Stimulated activated CD8-positive, alpha-beta memory T cell treated with anti-CD3 and anti-CD28 coated beads, Interleukin-12 subunit alpha, Interleukin-12 subunit beta, amount 100 ng/mL, for 4 hours (primary cell): ENCODE measurements around the gene MYEOV.
A peak's percentile ranks its signal among the peaks of the same experiment; 100 is the strongest.

Experiments used
- DNase-seq: peaks from one replicate; pipeline ENCODE4 v3.0.0-alpha.2; 2020; ENCODE audit warnings: low read depth

MYEOV gene

DNA sequence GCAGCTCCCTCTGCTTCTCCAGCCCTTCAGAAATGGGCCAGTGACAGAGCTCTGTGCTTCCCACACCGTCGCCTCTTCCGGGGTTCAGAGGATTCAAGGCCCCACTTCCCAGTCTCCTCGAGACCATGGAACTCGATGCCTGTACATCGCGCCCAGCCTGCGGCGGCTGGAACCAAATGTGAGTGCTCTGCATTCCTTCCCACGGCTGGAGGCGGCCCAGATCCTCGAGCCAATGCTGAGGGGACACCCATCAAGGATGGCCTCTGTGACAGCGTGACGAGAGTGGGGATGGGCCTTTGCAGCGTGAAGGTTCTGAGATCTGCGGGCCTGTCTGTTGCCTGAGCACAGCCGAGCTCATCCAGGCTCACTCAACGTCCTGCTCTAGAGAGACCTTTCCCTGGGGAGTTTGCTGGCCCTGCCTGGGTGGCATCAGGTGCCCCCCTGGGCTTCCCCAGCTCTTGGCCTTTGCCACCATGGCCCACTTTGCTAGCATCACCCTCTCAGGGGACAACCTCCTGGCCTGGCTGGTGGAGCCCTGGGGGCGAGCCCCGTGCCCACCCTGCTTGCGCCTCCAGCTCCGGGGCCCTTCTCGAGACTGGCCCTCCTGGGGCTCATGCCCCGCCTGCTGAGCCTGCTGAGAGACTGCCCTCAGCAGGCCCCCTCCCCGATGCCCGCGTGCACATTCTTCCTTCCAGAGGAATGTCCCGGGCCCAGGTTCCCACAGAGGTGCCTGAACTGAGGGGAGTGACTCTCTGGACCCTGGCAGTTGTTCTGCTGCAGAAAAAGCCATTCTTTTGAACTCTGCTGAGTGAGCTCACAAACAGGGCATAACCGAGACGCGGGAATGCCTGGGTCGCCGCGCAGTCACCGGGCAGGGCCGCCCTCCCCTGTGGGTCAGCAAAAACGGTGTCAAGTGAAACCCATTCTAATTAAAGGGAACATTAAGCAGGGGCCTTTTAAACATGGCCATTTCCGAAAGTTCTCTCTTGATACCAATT lies 7.3 kb upstream of the MYEOV start:
- DNase-seq: no peak

DNA sequence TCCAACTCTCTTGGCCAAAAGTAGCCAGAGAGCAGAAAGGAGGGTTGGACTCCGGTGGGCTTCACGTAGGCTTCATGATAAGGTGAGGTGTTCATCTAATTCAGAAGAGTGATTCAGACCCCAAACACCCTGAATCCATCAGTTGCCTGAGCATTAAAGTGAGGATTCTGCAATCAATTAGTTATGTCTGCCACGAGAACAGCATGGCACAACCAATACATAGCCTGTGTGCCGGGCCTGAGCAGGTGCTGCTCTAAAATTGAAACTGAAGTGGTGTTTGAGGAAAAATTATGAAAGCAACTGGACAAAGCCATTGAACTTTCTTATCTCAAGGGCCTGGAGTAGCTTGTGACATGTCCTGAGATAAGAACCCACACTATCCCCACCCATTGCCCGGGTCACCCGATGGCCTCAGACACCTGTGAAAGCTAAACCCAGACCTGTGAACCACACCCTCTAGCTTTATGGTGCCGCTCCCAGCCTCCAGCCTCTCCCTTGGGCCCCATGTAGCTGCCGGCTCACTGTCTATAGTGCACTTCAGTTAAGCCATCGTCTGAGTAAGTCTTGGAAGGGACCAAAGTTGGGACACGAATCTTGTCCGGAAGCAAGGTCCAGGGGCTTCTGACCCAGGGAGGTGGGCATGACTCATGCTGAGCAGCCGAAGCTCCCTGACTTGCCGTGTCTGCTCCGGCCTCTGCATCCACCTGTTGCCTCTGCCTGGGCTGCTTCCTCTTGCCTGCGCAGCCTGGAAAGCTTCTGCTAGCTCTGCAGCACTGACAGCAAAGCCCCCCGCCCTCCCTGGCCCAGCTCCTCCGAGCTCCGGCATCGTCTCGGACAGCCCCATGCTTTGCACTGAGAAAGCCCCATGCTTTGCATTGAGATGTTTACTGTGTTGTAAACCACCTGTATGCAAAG lies 5.7 kb upstream of the MYEOV start:
- DNase-seq: no peak

DNA sequence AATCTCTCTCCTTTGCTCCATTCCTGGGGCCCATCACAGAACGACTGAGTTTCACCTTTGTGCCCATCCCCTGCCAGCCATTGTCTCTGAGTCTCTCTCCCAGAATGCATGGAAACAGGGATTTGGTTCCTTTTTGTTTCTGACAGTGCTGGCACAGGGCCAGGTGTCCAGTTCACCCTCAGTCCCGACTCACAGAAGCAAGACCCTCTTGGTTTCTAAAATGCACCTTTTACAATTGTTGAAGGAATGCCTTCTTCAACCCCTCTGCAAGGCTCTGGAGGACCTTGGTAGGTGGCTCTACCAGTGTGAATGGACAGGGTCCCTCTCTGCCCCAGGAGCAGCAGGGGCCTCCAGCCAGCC lies 5.1 kb upstream of the MYEOV start:
- DNase-seq: no peak

DNA sequence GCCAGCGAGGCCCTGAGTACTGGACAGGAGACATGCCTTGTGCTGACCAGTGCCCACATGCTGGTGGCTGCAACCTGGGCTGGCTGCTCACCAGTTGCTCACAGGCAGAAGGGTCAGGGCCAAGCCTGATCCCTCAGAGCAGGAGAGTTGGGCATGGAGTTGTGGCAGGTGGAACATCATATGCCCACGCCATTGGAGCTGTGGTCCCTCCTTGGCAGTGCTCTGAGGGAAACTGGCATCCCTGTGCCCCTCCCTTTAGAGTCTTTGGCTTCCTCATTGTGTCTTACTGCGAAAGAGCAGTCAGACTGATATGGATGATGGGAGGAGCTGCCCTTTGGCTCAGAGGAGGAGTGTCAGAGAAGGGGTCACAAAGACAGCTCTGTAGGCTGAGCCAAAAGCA lies 3.1 kb upstream of the MYEOV start:
- DNase-seq: no peak

DNA sequence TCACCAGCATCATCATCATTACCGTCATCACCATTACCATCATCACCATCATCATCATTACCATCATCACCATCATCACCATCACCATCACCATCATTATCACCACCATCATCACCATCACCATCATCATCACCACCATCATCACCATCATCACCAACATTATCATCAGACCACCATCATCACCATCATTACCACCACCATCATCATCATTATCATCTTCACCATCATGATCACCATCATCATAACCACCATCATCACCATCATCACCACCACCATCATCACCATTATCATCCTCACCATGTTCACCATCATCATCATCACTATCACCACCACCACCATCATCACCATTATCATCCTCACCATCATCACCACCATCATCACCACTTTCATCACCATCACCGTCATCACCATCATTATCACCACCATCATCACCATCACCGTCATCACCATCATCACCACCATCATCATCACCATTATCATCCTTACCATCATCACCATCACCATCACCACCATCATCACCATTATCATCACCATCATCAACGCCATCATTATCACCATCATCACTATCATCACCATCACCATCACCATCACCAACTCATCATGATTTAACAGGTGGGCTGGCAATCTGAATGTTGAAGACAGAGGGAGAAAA lies 2.4 kb upstream of the MYEOV start:
- no peak for DNase-seq

DNA sequence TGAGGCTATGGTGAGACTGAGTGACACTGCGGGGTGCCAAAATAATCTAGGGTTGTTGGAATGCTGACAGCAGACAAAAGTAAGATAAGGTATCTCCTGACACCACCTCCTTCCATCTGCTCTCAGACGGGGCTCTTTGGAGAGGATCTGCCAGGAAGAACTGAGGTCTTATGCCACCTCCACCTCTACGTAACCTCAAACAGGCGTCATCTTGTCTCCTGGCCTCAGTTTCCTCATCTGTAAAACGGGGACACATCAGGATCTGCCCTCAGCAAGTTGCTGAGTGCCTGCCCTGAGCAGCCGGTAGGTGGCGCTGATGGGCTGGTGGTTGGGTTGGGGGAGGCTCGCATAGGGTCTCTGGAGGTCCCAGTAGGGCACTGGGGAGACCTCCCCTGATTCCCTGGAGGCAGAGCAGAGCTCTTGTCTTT lies 1.7 kb upstream of the MYEOV start:
- DNase-seq: peak; percentile 19

DNA sequence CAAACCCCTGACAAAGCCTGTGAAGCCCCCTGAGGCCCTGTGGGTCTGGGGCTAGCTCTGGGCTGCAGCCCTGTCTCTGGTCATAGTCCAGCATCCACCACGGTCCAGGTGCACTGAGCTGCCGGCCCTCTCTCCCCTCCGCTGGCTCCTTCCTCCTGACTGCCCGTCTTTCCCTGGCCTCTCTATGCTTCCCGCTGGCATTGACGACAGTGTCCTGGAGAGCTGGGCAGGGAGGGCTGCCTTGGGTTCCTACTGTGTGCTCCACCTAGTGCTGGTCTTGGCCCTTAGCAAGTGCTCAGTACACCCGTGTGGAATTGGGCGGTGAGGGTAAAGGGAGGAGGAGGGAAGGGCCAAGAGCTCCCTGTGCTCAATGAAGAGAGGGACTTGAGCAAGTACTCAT lies 868 bp upstream of the MYEOV start:
- no peak for DNase-seq

DNA sequence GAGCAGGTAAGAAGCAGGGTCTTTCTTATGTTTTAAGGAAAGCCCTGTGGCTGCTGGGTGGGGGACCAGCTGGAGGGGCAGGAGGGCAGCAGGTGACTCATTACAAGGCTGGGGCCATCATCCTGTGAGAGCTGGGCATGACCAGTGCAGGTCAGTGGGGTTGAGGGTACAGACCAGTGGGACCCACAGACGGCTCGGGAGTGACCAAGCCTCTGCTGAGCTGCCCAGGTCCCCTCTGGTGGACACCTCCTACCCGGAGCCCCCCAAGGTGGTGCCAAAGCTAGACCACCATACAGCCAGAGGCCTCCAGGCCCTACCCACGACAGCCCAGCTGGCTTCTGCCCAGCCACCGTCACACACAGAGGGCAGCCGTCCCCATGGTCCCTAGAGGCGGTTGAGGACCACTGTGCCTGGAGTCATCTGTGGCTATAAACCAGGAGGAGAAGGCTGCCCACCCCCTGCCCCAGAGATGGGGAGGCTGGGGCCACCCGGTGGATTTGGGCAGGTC lies 670 bp downstream of the MYEOV start:
- no peak for DNase-seq

DNA sequence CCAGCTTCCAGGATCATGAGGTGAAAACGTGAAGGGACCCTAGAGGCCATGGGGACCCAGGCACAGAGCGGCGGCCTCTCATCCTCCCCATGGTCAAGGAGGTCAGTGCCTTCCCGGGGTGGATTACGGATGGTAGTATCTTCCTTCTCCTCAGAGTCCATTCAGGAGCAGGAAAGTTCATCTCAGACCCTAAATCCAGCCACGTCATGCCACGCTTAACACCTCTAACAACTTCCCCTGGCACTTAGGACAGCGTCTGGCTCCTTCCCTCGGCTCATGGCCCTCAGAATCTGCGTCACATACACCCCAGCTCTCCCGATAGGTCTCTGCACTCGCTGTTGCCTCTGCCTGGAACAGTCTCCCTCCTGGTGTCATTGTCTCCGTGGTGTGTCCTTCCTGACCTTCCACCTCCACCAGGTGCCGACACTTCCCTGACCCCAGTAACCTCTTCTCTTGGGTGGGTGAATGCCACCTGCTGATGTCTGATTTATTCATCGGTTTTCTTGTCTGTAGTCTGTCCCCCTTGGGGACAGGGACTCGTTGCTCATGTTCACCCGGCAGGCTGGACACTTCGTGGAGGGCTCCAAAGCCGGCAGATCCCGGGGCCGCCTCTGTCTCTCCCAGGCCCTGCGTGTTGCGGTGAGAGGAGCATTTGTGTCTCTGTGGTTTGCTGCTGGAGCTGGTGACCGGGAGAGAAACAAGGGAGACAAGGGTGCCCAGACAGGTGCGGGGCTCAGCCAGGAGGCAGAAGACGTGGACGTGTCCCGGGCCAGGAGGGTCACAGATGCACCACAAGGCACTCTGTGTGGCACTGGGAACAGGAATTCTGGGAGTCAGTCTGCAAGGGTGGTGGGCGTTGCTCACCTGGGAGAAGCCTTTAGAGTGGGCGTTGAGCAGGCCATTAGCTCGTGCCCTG lies 1.4 kb downstream of the MYEOV start:
- DNase-seq: no peak

DNA sequence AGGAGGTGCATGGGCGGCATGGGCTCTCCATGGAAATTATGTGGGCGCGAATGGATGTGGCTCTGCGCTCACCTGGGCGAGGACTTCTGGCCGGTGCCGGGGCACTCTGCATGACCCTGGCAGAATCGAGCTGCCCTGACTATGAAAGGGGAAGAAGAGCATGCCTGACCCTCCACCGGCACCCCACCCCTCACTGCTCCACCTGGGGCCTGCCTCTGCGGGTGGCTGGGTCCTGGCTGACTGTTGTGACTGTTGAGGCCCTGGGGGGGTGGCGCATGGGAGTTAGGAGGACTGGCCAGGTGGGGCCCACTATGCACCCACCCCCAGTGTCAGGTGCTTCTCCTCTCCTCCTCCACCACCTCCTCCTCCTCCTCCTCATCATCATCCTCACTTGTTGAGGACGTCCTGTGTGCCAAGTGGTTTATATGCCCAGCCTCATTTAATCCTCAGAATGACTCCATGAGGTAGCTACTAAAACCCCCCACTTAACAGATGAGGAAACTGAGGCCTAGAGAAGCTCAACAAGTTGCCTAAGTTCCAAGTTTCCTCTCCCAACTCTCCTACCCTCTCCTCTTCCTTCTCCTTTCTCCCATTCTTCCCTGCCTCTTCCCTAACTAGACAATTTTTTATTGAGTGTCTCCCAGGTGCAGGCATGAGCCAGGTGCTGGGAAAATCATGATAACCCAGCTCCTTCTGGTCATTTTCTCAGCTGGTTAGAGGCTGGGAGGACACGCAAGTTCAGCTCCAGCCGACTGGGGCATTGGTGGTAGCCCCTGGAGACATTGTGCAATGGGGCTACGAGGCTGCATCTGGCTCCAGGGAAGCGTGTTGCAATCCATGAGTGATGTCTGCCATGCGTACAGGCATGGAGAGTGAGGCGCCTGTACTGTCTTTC lies 2.3 kb downstream of the MYEOV start:
- DNase-seq: no peak

DNA sequence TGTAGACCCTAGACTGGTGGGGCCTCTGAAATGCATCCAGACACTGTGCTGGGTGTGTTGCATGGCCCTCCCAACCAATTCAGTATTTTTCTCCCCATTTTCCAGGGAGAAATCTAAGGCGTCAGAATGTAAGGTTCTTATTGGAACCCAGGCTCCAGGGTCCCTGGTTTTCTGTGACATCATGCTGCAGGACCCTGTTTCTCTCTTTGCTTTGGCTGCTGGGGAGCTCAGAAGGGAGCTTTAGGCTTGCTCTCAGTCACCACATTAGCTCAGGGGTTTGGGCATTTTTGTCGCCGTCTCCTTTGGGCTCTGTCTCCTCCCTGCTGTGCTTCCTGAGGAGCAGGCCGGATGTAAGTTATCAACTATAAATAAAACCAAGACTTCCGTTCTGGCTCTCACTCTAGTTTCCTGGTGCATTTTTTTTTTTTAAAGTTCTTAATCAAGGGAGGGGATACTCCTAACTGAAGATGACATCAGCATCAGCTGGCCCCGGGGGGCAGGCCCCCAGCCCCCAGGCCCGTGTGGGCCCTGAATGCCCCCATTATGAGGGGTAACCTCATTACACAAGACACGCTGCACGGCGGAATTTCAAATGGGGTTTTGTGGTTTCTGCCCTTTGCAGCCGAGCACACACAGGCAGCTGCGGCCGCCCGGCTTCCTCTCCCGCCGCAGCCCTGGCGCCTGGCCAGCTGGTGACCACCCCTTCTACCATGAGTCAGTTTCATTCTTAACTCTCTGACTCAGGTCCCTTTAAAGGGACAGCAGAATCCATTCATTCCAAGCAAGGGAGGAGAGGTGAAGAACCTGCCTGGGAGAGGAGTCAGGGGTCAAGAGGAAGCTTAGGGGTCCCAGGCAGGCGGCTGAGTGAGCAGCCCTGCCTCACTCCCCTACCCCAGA lies 3.2 kb downstream of the MYEOV start:
- peak; percentile 72 for DNase-seq

DNA sequence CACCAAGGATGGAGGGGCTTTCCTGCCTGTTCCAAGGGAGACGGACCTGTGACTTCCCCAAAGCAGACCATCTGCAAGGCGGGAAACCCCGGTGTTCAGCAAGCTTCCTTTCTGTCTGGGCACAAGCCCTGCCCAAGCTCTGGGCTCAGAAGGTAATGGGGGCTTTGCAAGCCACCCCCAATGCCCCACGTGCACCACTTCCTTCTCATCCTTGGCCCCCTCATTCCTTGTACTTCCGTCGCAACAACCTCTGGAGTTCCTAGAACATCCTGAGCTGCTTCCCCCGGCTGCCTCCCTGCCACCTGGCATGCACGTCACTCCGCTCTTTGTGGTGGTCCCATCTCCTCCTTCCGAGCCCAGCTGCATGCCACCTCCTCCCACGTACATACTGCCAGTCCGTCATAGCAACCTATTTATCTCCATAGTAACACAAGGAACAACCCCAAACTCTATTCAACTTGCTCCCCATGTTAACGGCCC lies 3.9 kb downstream of the MYEOV start:
- DNase-seq: no peak

DNA sequence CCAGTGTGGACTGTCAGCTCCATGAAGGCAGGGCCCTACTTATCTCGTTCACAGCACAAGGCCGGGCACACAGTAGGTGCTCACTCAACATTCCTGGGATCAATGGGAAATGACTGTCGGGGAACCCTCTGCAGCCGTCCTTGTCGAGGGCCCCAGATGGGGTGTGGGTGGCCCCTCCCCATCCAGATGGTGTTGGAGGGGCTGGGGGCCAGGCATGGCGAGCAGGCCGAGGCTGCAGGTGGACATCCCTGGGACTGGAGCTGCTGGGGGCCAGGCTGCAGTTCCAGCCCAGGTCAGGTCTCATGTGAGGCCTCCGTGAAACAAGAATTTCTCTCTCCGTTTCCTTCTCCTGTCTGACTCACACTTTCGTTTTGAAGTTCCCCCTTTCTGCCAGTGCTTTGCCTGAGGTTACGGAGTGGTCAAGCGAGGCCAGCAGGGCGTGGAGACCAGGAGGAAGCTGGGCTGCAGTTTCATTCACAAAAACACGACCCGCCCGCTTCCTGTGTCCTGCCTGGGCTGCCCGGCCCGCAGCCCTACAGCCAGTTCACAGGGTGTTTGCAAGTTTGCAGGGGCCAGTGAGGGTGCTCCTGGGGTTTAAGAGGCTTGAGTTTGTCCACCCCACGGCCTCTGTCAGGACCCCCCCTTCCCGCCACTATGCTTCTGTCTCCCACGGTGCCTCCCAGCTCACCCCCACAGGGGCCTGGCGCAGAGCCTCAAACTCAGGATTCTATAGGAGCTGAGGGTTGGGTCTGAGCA lies 4.5 kb downstream of the MYEOV start:
- DNase-seq: no peak

DNA sequence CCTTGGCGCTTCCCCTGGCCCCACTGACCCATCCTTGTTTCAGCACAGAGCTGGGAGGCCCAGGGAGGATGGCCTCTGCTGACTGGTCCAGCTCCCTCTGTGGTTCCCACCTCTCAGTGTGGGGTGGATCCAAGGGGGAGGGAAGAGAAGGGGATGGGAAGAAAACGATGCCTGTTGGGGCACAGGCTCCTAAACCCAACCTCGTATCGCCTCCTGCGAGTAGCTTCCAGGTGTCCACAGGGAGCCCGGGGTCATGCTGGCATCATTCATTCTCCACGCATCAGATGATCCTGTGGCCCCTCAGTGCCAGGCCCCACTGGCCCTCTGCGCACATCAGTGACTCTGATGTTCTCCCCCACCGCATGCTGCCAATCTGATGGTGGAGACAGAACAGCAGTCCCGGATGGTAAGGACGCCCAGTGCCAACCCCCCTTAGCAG lies 5.1 kb downstream of the MYEOV start:
- DNase-seq: no peak

DNA sequence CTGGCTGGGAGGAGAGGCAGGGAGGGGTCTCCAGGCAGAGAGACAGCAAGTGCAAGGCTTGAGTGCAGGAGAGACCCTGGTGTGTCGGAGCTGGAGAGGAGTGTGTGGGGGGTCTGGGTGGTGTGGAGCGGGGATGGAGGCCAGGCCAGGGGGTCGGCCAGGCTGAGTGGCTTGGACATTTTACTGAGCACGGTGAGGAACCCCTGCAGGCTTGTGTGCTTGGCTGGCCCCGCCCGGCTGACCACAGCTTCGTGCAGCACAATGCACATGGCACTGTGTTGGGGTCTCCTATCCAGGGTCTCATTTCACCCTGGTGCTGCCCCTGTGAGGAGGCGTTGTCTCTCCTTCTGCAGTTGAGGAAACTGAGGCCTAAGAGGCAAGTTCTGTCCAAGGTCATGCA lies 5.6 kb downstream of the MYEOV start:
- no peak for DNase-seq

DNA sequence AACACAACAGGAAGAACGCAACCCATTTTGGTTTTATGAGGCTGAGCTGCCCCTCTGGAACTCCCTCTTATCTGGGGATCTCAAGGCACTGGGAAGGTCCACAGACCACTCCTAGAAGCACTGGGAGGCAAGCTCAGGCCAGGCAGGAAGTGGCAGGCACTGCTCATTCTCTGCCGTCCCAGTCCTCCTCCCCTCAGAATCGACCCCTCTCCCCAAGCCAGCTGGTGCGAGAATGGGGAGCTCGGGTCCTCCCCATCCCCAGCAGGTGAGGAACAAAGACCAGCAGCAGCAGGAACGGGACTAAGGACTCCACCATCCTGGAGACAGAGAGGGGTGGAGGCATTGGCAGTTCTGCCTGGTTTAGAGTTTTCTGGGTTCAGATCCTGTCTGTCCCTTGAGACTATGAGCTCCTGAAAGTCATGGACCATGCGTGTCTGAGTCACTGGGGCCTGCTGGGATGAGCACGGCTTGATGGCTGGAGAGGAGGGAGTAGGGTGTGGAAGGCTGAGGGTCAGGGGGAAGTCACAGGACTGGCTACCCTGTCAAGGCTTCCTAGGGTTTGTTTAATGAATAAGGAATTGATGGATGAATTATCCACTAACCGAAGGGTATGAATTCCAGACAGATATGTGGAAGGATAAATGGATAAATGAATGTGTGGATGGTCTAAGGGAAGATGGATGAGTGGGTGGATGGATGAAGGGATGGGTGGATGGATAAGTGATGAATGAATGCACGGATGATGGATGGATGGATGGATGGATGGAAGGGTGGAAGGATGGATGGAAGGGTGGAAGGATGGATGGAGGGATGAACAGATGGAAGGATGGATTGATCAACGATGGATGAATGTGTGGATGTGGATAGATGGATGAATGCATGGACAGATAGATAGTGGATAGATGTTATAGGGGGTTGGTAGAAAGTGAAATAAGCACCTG lies 6.4 kb downstream of the MYEOV start:
- no peak for DNase-seq

DNA sequence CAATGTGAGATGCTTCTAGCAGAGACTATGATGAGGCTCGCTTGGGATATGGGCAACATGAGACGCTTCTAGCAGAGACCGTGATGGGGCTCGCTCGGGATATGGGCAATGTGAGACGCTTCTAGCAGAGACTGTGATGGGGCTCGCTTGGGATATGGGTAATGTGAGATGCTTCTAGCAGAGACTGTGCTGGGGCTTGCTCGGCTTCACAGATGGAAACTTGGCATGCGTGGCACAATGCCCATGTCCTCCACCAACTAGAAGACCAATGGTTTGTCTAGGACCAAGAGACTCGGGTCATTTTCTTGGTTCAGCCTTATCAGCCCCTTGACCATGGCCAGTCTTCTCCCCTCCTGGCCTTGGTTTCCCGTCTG lies 7.1 kb downstream of the MYEOV start:
- DNase-seq: no peak
